Vagina (tissue), 2 donors: Measurements from ENCODE around the gene SMIM12.

Source experiments
- POLR2AphosphoS5 ChIP-seq, 2 donors: sonication (generic); formaldehyde crosslinking; IDR thresholded peaks; one replicate each; pipeline ENCODE4 v1.9.0; 2017; ENCODE audit warnings: antibody characterized with exemption in 2 of 2, mild to moderate bottlenecking in 2 of 2, low read depth in 1 of 2; ENCODE audit not compliant: insufficient read depth in 1 of 2
- TF ChIP-seq, protein P1 (sequence below), 3 experiments: fragments of 450-650 bp in 2 of 3; fragments of 200-600 bp in 1 of 3; sonication (generic) in 1 of 3; IDR thresholded peaks; one replicate each; pipeline ENCODE4 v1.5.1; 2017 to 2019; ENCODE audit warnings: antibody characterized with exemption in 3 of 3, mild to moderate bottlenecking in 2 of 3, moderate library complexity in 2 of 3

DNA sequence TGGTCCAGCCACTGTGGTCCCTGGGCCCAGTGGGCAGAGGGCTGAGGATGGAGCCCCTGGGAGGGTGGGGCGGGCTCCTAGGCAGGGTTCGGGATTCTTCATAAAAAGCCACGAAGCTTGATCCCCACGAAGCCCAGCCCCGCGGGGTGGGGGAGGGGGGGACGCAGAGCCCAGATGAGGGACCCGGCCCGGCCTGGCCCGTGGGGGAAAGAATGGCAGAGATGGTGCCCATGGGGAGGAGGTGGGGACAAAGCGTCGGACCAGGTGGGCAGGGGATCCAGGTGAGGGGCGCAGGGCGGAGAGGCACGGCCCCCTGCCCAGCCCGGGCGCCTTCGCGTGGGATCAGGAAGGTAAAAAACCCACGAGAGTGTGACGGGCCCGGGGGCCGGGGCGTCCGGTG, 6.0 kb upstream of the SMIM12 start:
- no peak for TF ChIP-seq POLR2AphosphoS5 (IDR thresholded peaks at IDR 0.05; ENCODE audit: insufficient read depth in 1 of 2, low read depth in 1 of 2)
- TF ChIP-seq, protein P1, sequence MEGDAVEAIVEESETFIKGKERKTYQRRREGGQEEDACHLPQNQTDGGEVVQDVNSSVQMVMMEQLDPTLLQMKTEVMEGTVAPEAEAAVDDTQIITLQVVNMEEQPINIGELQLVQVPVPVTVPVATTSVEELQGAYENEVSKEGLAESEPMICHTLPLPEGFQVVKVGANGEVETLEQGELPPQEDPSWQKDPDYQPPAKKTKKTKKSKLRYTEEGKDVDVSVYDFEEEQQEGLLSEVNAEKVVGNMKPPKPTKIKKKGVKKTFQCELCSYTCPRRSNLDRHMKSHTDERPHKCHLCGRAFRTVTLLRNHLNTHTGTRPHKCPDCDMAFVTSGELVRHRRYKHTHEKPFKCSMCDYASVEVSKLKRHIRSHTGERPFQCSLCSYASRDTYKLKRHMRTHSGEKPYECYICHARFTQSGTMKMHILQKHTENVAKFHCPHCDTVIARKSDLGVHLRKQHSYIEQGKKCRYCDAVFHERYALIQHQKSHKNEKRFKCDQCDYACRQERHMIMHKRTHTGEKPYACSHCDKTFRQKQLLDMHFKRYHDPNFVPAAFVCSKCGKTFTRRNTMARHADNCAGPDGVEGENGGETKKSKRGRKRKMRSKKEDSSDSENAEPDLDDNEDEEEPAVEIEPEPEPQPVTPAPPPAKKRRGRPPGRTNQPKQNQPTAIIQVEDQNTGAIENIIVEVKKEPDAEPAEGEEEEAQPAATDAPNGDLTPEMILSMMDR (IDR thresholded peaks at IDR 0.05), result no peak
